Measurements from ENCODE around the gene INPP5J.

GRCh38 chr22:31097941-31098631 is 24.7 kb upstream of the INPP5J start:
- TF ChIP-seq CTCF (IDR thresholded peaks at IDR 0.05; ENCODE audit: insufficient read depth, low read length, poor library complexity, severe bottlenecking) (no peak), EZH2phosphoT487 (conservative IDR thresholded peaks at IDR 0.05; ENCODE audit: low read length) (no peak)

Measured in SU-DHL-6 (cell line).